ENCODE results near the gene SKAP2.
A peak's percentile ranks its signal among the peaks of the same experiment; 100 is the strongest.

SKAP2 gene

DNA sequence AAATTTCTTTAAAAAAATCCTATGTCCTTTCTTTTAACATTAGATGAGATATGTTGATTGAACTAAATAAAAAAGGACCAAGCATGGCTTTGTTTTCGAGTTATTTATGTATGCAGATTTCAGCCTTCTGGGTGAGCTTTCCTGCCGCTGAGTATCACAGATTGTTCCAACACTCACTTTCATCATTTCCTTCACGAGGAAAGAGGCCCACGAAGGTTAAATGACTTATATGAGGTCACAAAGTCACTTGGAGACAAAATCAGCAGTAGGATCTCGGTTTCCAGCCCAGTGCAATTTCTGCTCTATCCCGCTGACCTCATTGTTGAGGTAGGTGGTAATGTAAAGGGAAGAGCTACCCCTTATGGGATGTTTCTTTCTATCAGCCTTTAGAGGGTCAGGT lies 226.8 kb downstream of the SKAP2 start:
- no peak for DNase-seq (ENCODE audit: low read depth, low spot score)

DNA sequence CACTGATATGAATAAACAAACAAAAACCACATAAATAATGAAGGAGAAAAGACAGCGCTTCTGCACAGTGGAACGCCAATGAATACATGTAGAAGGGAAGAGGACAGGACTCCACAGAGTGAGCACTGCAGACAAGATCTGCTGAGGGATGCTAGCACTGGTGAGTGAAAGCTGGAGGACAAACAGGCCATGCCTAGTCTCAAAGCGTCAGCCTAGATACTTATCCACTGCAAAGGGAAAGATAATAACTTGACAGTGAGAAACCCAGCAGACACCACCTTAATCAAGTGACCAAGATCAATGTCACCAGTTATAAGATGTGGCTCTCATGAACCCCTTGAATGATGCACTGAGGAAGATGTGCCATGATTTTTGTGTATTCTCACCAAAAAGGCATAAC lies 227.6 kb downstream of the SKAP2 start:
- no peak for DNase-seq (ENCODE audit: low read depth, low spot score)

DNA sequence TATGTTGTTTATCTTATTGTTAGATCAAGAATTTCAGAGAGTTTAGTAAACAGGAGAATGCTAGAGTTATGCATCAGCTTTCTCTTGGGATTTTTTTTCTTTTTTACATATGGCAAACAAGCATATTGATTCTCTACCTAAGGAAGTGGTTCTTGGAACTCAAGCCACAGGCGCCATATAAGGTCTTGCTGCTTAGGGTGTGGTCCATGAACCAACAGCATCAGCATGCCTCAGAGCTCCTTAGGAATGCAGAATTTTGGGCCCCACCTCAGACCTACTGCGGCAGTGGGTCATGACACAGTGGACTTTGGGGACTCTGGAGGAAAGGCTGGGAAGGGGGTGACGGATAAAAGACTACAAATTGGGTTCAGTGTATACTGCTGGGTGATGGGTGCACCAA lies 230.8 kb downstream of the SKAP2 start:
- DNase-seq (ENCODE audit: low read depth, low spot score) = no peak

DNA sequence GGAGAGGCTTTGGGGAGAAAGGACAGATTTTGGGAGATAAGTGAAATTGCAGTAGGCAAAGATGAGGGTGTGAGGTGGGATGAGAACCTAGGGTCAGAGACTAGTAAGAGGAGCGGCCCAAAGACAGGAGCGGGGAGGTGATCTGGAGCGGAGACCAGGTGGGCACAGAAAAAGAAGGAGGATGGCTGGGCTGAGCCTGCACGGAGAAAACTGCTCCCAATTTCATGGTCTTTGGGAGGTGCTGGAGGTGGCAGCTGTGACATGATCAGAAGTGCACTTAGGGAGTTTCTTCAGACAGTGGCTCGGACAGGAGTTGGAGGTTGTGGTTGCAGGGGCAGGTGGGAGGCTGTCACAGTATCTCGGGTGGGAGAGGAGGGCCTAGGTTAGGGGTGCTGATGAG lies 232.8 kb downstream of the SKAP2 start:
- no peak for DNase-seq (ENCODE audit: low read depth, low spot score)

DNA sequence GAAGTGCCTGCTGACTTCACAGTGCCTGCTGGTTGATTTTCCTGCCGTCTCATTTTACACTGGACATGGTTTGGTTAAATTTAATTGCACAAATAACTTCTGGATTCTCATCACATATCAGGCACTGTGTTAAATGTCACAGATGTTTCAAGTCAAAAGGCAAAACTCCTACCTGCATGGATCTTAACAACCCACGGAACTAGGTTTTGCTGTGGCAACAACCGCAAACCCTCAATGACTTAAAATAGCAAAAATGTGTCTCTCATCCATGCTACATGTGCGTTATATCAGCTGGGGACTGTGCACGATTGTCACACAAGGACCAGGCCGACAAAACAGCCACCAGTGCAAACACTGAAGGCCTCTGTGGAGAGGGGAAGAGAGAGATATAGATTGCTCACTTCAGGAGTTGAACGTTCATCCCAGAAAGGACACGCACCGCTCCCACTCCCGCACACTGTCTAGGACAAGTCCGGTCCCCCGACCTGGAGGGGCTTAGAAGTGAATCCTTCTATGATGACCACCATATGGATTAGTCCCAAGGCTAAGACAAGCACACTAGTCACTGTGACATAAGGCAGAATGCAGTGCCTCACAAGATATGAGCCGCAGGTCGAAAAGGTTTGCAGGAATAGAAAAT lies 233.3 kb downstream of the SKAP2 start:
- no peak for DNase-seq (ENCODE audit: low read depth, low spot score)

DNA sequence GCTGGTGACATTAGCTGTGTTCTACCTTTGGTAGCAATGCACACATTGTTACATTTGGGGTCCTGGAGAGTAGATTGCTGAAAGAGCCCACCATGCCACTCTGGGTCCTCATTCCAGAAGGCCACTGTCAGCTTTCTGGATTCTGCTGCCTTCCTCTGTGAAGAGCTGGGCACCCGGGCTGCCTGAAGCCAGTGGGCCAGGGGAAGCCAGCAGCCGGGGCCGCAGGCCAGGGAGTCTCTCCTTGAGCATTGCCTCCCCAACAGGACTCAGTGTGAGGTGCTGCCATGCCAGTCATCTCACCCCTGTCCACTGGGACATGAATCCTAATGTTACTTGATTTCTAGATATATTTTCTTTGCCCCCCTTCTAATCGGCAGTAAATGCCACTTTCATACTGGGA lies 234.0 kb downstream of the SKAP2 start:
- no peak for DNase-seq (ENCODE audit: low read depth, low spot score)

DNA sequence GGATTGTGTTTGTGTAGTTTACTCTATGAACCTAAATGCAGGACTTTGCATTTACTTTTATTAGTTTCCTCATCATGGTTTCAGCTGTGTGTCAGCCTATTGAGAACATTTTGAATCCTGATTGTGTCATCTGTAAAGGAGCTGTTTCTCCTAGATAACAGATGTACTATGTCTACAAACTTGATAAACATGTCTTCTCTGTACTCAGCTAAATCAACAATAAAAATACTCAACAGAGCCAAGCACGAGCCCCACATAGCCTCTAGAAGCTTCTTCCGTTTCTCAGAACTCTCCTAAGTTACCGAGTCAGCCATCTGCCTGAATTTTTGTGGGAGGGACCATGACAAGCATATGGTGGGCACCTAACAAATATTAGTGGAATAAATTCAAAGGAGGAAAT lies 234.7 kb downstream of the SKAP2 start:
- no peak for DNase-seq (ENCODE audit: low read depth, low spot score)

DNA sequence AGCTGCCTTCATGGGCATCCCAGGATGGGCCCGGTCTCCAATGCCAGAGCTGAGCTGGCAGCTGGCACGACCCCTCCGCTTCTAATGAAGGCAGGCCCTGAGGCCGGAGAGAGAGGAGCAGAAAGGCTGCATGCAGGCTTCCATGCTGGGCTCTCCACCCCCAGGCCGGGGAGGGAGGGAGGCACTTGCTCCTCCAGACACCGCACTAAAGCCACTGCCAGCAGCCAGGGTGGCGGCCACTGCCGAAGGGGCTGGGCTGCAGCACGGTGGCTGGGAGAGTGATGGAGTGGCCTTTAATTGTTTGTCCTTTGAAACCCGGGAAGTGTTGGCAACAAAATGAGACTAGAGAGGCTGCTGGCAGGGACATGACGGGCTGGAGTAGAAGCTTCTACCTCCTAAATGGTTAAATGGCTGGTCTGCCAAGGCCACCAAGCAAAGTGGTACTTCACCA lies 236.5 kb downstream of the SKAP2 start:
- no peak for DNase-seq (ENCODE audit: low read depth, low spot score)

DNA sequence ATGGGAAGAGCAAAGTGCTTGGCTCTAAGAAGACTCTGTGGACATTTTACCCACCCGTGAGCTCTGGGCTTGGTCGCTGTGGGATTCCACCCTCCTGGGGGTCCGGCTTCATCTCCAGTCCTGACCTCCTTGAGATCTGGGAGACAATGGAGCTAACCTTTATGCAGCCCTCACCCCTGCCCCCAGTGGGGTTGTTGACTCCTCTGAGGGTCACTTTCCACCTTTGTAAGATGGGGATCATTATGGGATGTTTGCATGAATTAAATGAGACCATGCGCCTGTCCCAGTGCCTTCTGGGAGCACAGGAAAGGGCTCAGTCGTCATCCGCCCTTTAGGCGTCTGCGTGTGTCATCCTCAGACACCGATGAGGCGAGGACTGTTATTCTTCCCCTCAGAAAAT lies 237.2 kb downstream of the SKAP2 start:
- DNase-seq (ENCODE audit: low read depth, low spot score) = no peak

DNA sequence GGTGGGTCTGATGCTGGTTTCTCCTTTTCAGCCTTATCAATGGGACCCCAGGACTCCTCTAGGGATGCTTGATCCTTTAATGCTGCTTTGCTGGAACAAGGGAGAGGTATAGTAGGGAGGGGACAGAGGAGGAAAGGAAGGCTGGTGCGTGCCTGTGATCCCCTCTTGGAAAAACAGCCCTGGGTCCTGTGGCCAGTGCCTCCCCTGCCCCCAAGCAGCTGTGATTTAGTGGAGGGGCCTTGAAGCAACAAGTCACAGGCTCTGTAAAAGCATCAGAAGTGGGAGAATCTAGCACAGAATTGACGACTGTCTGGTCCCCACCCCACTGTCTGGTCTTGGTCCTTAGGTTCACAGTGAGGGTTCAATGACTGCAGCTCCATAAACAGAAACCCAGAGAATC lies 237.7 kb downstream of the SKAP2 start:
- no peak for DNase-seq (ENCODE audit: low read depth, low spot score)

DNA sequence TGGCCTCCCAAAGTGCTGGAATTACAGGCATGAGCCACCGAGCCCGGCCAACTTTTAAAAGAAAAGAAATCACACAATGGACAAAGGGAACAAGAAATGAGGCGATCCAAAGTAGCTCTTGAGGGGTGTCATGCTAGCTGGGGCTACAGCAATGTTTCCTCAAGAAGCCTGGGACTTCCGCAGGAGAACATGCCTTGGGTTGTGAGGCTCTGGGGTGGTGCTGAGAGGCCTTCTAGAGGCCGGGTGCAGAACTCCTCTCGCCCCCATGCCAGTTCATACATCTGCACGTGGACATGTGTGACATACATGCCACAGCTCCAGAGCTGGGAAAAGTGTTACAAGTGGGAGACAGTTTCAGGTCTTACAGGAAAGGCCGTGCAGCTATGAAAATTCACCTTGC lies 238.2 kb downstream of the SKAP2 start:
- DNase-seq (ENCODE audit: low read depth, low spot score) = no peak

DNA sequence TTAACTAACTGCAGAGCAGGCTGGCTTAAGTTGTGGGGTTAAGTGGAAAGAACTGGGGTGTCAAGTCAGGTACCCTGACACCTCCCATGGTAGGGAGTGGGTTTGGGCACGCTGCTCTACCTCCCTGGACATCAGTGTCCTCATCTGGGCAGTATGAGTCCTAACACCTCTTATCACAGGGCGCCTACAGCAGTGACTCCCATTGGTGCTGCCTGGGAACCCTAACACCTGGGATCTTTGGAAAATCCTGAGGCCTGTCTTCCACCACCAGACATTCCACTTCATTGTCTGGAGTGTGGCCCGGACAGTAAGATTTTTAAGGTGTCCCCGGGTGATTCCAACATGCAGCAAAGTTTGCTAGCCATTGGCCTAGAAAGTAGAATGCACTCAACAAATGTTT lies 239.1 kb downstream of the SKAP2 start:
- DNase-seq (ENCODE audit: low read depth, low spot score) = no peak

DNA sequence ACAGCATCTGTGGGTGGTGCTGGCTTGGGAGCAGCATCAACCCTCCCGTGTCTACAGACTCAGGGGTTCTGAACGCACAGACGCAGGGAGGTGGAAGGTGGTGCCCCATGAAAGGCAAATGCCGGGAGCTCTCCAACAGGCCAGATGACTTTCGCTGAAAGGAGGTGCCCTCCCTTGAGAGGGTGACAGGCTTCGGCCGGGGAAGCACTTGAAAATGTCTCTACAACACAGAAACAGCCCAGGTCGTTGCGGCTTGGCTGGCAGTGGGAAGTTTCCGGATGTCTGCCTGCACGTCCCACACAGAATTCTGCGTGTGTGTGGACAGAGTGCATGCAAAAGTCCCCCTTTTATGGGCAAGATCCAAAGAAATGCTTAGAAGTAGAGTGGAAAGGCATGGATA lies 239.6 kb downstream of the SKAP2 start:
- DNase-seq (ENCODE audit: low read depth, low spot score) = no peak

DNA sequence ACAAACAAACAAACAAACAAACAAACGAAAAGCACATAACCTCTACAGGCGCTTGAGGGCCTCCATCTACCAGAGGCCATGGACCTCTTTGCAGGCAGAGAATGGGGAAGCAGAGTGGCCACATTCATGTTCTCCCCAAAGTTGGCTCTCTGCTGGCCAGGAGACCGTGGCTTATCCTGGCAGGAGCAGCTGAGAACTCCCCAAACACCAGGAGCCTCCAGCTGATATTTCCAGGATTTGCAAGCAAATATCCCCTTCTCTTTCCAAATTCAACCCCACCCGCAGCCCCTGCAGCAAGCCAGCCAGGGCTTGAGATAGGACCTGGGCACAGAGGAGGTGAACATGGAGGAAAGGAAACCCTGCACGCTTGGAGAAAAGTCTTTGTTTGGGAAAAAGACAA lies 240.0 kb downstream of the SKAP2 start:
- DNase-seq (ENCODE audit: low read depth, low spot score) = no peak

DNA sequence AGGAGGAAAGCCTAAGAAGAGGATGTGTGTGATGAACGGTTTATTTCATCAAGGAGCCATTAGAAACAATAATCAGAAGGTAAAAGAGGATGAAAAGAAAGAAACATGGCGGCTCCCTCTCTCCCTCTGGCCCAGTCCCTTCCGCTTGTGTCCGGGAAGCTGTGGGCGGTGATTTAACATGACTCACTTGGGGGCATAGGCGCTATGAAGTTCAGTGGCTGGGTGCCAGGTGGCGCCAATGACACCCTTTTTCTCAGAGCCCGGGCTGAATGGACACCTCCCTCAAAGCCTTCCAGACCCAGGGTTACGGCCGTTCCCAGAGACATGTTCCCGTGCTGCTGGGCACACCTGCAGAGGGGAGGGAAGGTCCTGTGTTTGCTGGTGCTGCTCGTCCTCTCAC lies 244.0 kb downstream of the SKAP2 start:
- peak; percentile 42 for DNase-seq (ENCODE audit: low read depth, low spot score)

DNA sequence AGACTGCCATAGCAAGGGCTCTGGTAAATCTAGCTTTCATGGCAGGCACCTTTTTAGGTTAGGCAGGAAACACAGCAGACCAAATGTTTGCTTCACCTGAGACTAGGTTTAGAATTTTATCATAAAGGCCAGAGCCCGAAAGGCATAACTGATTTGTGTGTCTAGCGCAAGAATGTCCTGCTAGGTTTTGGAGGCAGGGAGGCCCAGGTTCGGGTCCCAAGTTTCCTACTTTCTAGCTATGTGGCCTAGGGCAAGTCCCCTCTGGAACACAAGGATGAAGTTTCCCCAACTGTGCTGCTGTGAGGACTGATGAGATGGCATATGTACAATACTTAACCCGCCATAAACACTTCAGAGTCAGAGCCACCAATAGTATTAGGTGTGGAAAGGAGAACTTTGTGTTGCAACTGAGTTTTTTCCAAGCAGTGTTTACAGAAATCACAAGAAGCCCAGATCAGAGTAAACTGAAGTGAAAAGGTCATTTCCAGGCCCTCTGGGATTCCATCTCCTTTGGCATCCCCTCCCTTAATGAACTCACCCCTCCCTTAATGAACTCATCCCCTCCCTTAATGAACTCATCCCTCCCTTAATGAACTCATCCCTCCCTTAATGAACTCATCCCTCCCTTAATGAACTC lies 244.9 kb downstream of the SKAP2 start:
- DNase-seq (ENCODE audit: low read depth, low spot score) = no peak

DNA sequence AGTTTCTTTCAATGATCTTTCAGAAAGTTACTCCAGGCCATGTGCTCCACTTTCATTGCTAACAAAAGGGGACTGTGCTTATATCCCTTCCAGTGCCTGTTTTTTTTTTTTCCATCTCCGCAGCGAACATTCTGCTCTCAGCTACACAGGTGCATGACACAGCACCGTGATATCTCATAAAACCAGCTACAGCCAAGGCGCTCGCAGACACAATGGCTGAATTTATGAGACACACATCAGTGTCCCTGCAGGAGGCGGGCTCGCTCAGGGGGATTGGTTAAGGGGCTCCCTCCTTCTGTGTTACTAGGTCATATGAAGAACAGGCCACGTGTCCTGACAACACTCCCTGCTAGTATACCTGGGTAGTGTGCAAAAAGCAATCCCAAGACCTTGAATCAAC lies 245.5 kb downstream of the SKAP2 start:
- no peak for DNase-seq (ENCODE audit: low read depth, low spot score)

DNA sequence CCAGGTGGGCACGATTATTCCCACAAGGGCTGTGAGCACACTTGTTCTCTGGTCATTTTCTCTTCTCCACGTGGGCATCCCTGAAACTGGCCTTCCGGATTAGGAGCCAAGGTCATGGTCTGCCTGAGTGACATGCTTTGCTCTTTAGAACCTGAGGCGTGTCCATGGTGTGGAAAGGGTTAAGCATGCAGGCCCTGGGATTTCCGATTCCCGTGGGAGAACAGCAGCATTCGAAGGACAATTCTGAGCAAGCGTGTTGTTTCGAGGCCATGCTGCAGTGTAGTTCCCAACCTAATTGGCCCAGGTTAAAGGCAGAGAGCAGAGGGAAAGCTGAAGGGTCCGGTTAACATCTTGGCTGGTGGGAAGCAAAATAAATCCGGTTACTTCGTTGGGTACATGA lies 245.9 kb downstream of the SKAP2 start:
- no peak for DNase-seq (ENCODE audit: low read depth, low spot score)

Data from iPS DF 19.7 (cell line).